Endothelial cell of umbilical vein (primary cell): ENCODE measurements around the gene IGF1. TPM values are rescaled to one million over a fixed set of nuclear protein-coding genes. Genes with fewer than 3 reads are reported as not detected.

Source experiments
- BruUV-seq: library from RNA; stranded (reverse); fragments of 400-500 nt; replicated peaks from 2 replicates; lab custom pipeline; 2021; lab: Mats Ljungman, UMichigan
- CTCF ChIA-PET: fragments of 300-600, 350-600 bp; sonication (Branson Sonifier 250); formaldehyde crosslinking; loops from one replicate; lab custom pipeline; 2021; ENCODE audit warnings: antibody characterized with exemption, inconsistent platforms; lab: Charles Lee
- POLR2A ChIA-PET: fragments of 300-600, 350-600 bp; sonication (Branson Sonifier 250); formaldehyde crosslinking; loops from one replicate; lab custom pipeline; 2021; ENCODE audit warnings: antibody characterized with exemption, inconsistent platforms; lab: Charles Lee
- DNase-seq: peaks from one replicate; pipeline ENCODE4 v3.0.0-alpha.2; 2011; ENCODE audit warnings: low read depth, low spot score
- FAIRE-seq: peaks from 2 replicates; lab custom pipeline; 2011; peaks lifted over from hg19 to GRCh38; lab: Jason Lieb, UNC
- H2AFZ ChIP-seq: 2 replicates; pipeline ENCODE4 v1.6.0; 2012; ENCODE audit warnings: low read depth, low read length, control low read depth, inconsistent platforms
- H3K27ac ChIP-seq: 2 replicates; pipeline ENCODE4 v1.5.1; 2011; ENCODE audit warnings: low read depth, mild to moderate bottlenecking, control low read depth, low read length, moderate library complexity; ENCODE audit not compliant: insufficient read depth
- H3K27me3 ChIP-seq, 2 experiments: 2 replicates each; pipeline versions ENCODE4 v1.6.0 to v1.6.1; 2011; ENCODE audit warnings: low read length in 2 of 2, mixed read lengths in 1 of 2; ENCODE audit not compliant: control insufficient read depth in 2 of 2, insufficient read depth in 2 of 2
- H3K36me3 ChIP-seq, 2 experiments: 2 replicates in 1 of 2; 3 replicates in 1 of 2; pipeline ENCODE4 v1.5.1; 2011; ENCODE audit warnings: low read length in 2 of 2, mild to moderate bottlenecking in 1 of 2, moderate library complexity in 1 of 2; ENCODE audit not compliant: control insufficient read depth in 2 of 2, insufficient read depth in 2 of 2; ENCODE audit errors: extremely low read depth in 1 of 2
- H3K4me1 ChIP-seq: 3 replicates; pipeline ENCODE4 v1.5.1; 2011; ENCODE audit warnings: mild to moderate bottlenecking, low read length; ENCODE audit not compliant: control insufficient read depth, insufficient read depth; ENCODE audit errors: extremely low read depth
- H3K4me2 ChIP-seq: 2 replicates; pipeline ENCODE4 v1.6.1; 2011; ENCODE audit warnings: low read length, control low read depth, mixed read lengths; ENCODE audit not compliant: insufficient read depth
- H3K4me3 ChIP-seq, 3 experiments: fragments of 200-600 bp in 1 of 3; sonication (generic), shearing (Covaris generic) in 1 of 3; replicated peaks in 1 of 3; 2 replicates each; pipeline ENCODE4 v1.5.1; 2011 to 2016; ENCODE audit warnings: control low read depth in 3 of 3, low read length in 3 of 3, mild to moderate bottlenecking in 2 of 3, inconsistent platforms in 1 of 3, low read depth in 1 of 3, moderate library complexity in 1 of 3; ENCODE audit not compliant: insufficient read depth in 1 of 3
- H3K79me2 ChIP-seq: 2 replicates; pipeline ENCODE4 v1.6.0; 2012; ENCODE audit warnings: low read length, inconsistent platforms; ENCODE audit not compliant: control insufficient read depth, insufficient read depth
- H3K9ac ChIP-seq: replicated peaks from 2 replicates; pipeline ENCODE3; 2011; ENCODE audit warnings: low read length, control low read depth; ENCODE audit not compliant: insufficient read depth; ENCODE audit errors: extremely low read depth
- H3K9me1 ChIP-seq: replicated peaks from 3 replicates; pipeline ENCODE4 v1.6.0; 2011; ENCODE audit warnings: mild to moderate bottlenecking, low read length; ENCODE audit not compliant: control insufficient read depth, insufficient read depth; ENCODE audit errors: extremely low read depth
- H3K9me3 ChIP-seq: replicated peaks from 2 replicates; pipeline ENCODE4 v1.5.1; 2012; ENCODE audit warnings: low read length, inconsistent platforms; ENCODE audit not compliant: control insufficient read depth, insufficient read depth
- H4K20me1 ChIP-seq: replicated peaks from 2 replicates; pipeline ENCODE3; 2011; ENCODE audit warnings: mild to moderate bottlenecking, low read length; ENCODE audit not compliant: control insufficient read depth, insufficient read depth; ENCODE audit errors: extremely low read depth
- CTCF ChIP-seq, 2 donors: IDR thresholded peaks; 1 replicate in 1 of 2; 2 replicates in 1 of 2; pipeline ENCODE4 v1.5.1; 2011; ENCODE audit warnings: low read length in 2 of 2, mild to moderate bottlenecking in 2 of 2, moderate library complexity in 2 of 2, control low read depth in 1 of 2, inconsistent platforms in 1 of 2, low read depth in 1 of 2; ENCODE audit not compliant: insufficient read depth in 1 of 2; ENCODE audit errors: extremely low read depth in 1 of 2
- EZH2 ChIP-seq: IDR thresholded peaks from 2 replicates; pipeline ENCODE4 v1.6.1; 2012; ENCODE audit warnings: borderline replicate concordance, low read depth, mild to moderate bottlenecking, moderate library complexity, low read length, inconsistent platforms; ENCODE audit not compliant: severe bottlenecking
- FOS ChIP-seq: IDR thresholded peaks from 2 replicates; pipeline ENCODE4 v1.6.1; 2011; ENCODE audit warnings: mild to moderate bottlenecking, low read length, moderate library complexity, borderline replicate concordance; ENCODE audit not compliant: insufficient read depth
- GATA2 ChIP-seq: IDR thresholded peaks from 2 replicates; pipeline ENCODE4 v1.7.0; 2011; ENCODE audit warnings: low read depth, mild to moderate bottlenecking, moderate library complexity, mixed read lengths, low read length; ENCODE audit not compliant: insufficient read length, insufficient read depth
- JUN ChIP-seq: IDR thresholded peaks from 2 replicates; pipeline ENCODE4 v1.6.1; 2011; ENCODE audit warnings: borderline replicate concordance, low read depth; ENCODE audit not compliant: insufficient read length, insufficient read depth
- MAX ChIP-seq: IDR thresholded peaks from 2 replicates; pipeline ENCODE4 v1.6.1; 2011; ENCODE audit not compliant: insufficient read depth, insufficient read length
- MYC ChIP-seq: IDR thresholded peaks from one replicate; pipeline ENCODE4 v1.6.1; 2011; ENCODE audit warnings: mild to moderate bottlenecking, low read depth, low read length
- POLR2A ChIP-seq: IDR thresholded peaks from 2 replicates; pipeline ENCODE4 v1.6.1; 2012; ENCODE audit warnings: low read depth, mild to moderate bottlenecking, control low read depth, low read length
- POLR2AphosphoS5 ChIP-seq: IDR thresholded peaks from 2 replicates; pipeline ENCODE4 v1.6.1; 2012; ENCODE audit warnings: low read depth, mild to moderate bottlenecking, control low read depth, low read length, moderate library complexity; ENCODE audit not compliant: insufficient read depth
- dilution Hi-C: fragments of 300-500 bp; cut with MboI; formaldehyde crosslinking; loops from one replicate; pipeline ENCODE4 v1.15.0; 2019; ENCODE audit warnings: low sequenced_read_pairs; ENCODE audit not compliant: extremely low pct_ligation_motif_present
- intact Hi-C: fragments of 100-400 bp; cut with micrococcal nuclease; formaldehyde crosslinking; loops from one replicate; pipeline ENCODE4 v1.10.0; 2022
- polyA plus RNA-seq, 4 experiments: library from polyadenylated mRNA; depleted of rRNA in 3 of 4; stranded (reverse) in 3 of 4; unstranded in 1 of 4; fragments of >200 nt; gene quantifications; 2 replicates each; pipeline versions ENCODE4 v1.2.1 to v1.2.3, GENCODE V29; 2011 to 2012; ENCODE audit warnings: missing spikeins in 1 of 4
- total RNA-seq: library from RNA; stranded (reverse); gene quantifications from 2 replicates; pipeline ENCODE4 v1.2.3, GENCODE V29; 2021

IGF1 gene
- total and polyA plus RNA-seq, 2 donors (not counting 3 experiments of a cell fraction or from before 2014, with no cell fraction given), result 0.10 TPM; not detected in 1

- H3K9ac ChIP-seq, result no peak overlapping the region
- H3K4me3 ChIP-seq, result no peak overlapping the region
- no peaks in the 10 kb centered on the region for H3K36me3 ChIP-seq
- no peaks in the 10 kb centered on the region for H3K79me2 ChIP-seq
- H2AFZ ChIP-seq, result no peak overlapping the region
- no peaks in the 10 kb centered on the region for H4K20me1 ChIP-seq
- FAIRE-seq (no peak), DNase-seq (no peak)
- TF ChIP-seq FOS, result no peak
- TF ChIP-seq EZH2, result no peak
- no peak for TF ChIP-seq GATA2
- TF ChIP-seq MYC, result no peak
- no peak for TF ChIP-seq POLR2AphosphoS5
- no peak for TF ChIP-seq CTCF (IDR thresholded peaks at IDR 0.05; ENCODE audit: extremely low read depth in 1 of 2, insufficient read depth in 1 of 2, low read depth in 1 of 2, low read length in 2 of 2)
- no peak for TF ChIP-seq MAX
- no peak for TF ChIP-seq JUN
- TF ChIP-seq POLR2A, result no peak
- H3K27ac ChIP-seq, result no peak overlapping the region
- POLR2A ChIA-PET, result interaction anchor here (0.7 kb wide), 1 partner anchor 332 kb away, joined by 3 read pairs; no protein-coding TSS in a partner anchor
- intact Hi-C loops (no loop called here), dilution Hi-C loops (no loop called here)
- BruUV-seq, result no TSS peak
- H3K27me3 ChIP-seq, result no peaks in the 10 kb centered on the region
- no peak overlapping the region for H3K4me2 ChIP-seq
- CTCF ChIA-PET, result interaction anchor here (1.0 to 2.7 kb wide), 3 partner anchors 9 to 13 kb away, joined by 3 to 22 read pairs (median 3); no protein-coding TSS in a partner anchor
- H3K9me1 ChIP-seq, result no peaks in the 10 kb centered on the region
- H3K9me3 ChIP-seq, result no peaks in the 10 kb centered on the region
- no peaks in the 10 kb centered on the region for H3K4me1 ChIP-seq
These were observed 8.8 kb downstream of the IGF1 start for GRCh38 chr12:102471556-102471955.
